VCaP (cell line): ENCODE data around the gene DUSP1.

Source experiments
- H3K27ac ChIP-seq: fragments of 450-650 bp; 2 replicates; pipeline ENCODE4 v1.5.1; 2017
- CTCF ChIP-seq: fragments of 450-650 bp; conservative IDR thresholded peaks from 2 replicates; pipeline ENCODE4 v1.5.1; 2017; ENCODE audit warnings: mild to moderate bottlenecking, moderate library complexity

Gene DUSP1

GRCh38 chr5:172718527-172719114 lies 52.4 kb downstream of the DUSP1 start:
- no peak overlapping the region for H3K27ac ChIP-seq
- TF ChIP-seq CTCF: no peak
